Cardiac muscle cell (in vitro differentiated cells and primary cell): Measurements from ENCODE around the gene RPS19BP1. TPM values are rescaled to one million over a fixed set of nuclear protein-coding genes. Genes with fewer than 3 reads are reported as not detected.

Experiments
- DNase-seq, 2 donors: peaks; one replicate each; pipeline versions ENCODE4 v3.0.0 to v3.0.0-alpha.2; 2010 to 2017; ENCODE audit warnings: low read depth in 1 of 2, low spot score in 1 of 2
- H3K27ac ChIP-seq: fragments of 200-600 bp; sonication (generic); 2 replicates; pipeline ENCODE4 v1.5.1; 2016
- H3K27me3 ChIP-seq: fragments of 200-600 bp; sonication (generic); 2 replicates; pipeline ENCODE4 v1.6.0; 2016; ENCODE audit warnings: control low read depth
- H3K36me3 ChIP-seq: fragments of 200-600 bp; sonication (generic); 2 replicates; pipeline ENCODE4 v1.5.1; 2016; ENCODE audit warnings: control low read depth
- H3K4me1 ChIP-seq: fragments of 200-600 bp; sonication (generic); 2 replicates; pipeline ENCODE4 v1.8.1; 2017; ENCODE audit warnings: low read depth, mild to moderate bottlenecking, mixed run types
- H3K4me3 ChIP-seq: fragments of 200-600 bp; sonication (generic); 2 replicates; pipeline ENCODE4 v1.5.1; 2016; ENCODE audit warnings: mild to moderate bottlenecking
- H3K9me3 ChIP-seq: fragments of 200-600 bp; sonication (generic); 2 replicates; pipeline ENCODE4 v1.5.1; 2017; ENCODE audit warnings: low read depth, mild to moderate bottlenecking, control low read depth
- polyA plus RNA-seq: library from polyadenylated mRNA; unstranded; fragments of >200 nt; fragmentation: Nextera tagmentation; extraction: Ambion mirVana; gene quantifications from 2 replicates; pipeline ENCODE4 v1.2.1, GENCODE V29; 2016
- total RNA-seq: library from RNA; depleted of rRNA; stranded (reverse); fragments of >200 nt; gene quantifications from 2 replicates; pipeline ENCODE4 v1.2.3, GENCODE V29; 2016
- TF ChIP-seq, protein P1 (sequence below): IDR thresholded peaks from 2 replicates; pipeline ENCODE4 v1.5.1; 2012; ENCODE audit warnings: low read depth, mild to moderate bottlenecking, low read length

Gene RPS19BP1
- total and polyA plus RNA-seq, 2 experiments from 2014 or later = 144 to 150 TPM

DNA sequence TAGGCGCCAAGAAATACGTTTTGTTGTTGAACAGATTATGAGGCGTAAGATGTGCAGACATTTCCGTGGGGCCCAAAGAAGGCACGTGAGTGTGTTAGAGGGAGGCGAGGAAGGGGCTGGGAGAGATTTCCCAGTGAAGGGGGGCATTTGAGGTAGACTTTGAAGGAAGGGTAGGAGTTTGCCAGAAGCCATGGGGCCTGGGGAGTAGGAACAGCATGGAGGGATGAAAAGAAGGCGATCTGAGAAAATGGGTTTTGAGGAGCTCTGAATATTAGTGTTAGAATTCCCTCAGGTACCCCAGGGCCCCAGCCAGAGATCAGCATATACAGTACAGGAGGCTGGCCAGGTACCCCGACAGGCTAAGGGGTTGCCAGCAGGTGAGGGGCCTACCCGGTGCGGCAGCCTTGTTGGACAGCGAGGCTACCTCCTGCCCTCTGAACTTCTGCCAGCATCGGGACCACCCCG lies 30.9 kb downstream of the RPS19BP1 start:
- Histone ChIP-seq H3K9me3 (no peaks in the 10 kb centered on the region), H3K27me3 (no peaks in the 10 kb centered on the region), H3K27ac (peak overlapping the region; percentile 39), H3K36me3 (peaks cover 27% of the 10 kb centered on the region), H3K4me3 (peak overlapping the region; percentile 64), H3K4me1 (peaks cover 24% of the 10 kb centered on the region)
- DNase-seq = no peak
- TF ChIP-seq, protein P1, sequence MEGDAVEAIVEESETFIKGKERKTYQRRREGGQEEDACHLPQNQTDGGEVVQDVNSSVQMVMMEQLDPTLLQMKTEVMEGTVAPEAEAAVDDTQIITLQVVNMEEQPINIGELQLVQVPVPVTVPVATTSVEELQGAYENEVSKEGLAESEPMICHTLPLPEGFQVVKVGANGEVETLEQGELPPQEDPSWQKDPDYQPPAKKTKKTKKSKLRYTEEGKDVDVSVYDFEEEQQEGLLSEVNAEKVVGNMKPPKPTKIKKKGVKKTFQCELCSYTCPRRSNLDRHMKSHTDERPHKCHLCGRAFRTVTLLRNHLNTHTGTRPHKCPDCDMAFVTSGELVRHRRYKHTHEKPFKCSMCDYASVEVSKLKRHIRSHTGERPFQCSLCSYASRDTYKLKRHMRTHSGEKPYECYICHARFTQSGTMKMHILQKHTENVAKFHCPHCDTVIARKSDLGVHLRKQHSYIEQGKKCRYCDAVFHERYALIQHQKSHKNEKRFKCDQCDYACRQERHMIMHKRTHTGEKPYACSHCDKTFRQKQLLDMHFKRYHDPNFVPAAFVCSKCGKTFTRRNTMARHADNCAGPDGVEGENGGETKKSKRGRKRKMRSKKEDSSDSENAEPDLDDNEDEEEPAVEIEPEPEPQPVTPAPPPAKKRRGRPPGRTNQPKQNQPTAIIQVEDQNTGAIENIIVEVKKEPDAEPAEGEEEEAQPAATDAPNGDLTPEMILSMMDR = no peak

DNA sequence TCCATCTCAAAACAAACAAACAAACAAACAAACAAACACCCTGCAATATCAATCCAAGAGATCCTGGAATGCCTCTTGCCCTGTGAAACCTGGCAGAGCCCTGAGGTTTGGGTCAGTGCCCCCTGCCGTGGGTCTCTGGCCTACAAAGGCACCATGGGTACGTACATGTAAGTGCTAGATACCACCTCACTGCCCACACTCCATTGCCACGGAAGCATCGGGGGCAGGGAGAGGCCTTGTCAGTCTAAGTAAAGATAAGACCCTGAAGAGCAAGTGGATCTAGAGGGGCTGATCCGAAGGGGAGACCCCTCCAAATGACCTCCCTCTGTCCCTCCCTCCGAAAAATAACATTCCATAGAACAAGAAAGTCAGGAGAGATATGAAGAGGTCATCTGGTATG lies 32.4 kb downstream of the RPS19BP1 start:
- TF ChIP-seq, protein P1 = no peak
- Histone ChIP-seq H3K36me3 (peaks cover 11% of the 10 kb centered on the region), H3K4me3 (no peak overlapping the region), H3K9me3 (no peaks in the 10 kb centered on the region), H3K27ac (peak overlapping the region; percentile 39), H3K27me3 (no peaks in the 10 kb centered on the region), H3K4me1 (peaks cover 24% of the 10 kb centered on the region)
- DNase-seq = no peak

DNA sequence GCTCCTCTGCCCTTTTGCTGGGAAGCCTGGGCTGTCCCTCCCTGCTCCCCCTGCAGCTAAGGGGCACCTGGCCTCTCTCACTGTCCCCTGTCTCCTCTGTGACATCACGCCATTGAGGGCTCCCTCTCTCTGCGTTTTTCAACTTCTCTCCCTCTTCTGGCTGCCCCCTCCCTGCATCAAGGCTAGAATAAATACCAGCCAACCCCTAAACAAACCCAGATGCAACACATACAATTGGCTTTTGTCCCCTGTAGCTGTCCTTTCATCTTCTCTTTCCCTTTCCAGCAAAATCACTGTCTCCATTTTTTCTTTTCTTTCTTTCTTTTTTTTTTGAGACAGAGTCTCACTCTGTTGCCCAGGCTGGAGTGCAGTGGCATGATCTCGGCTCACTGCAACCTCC lies 33.7 kb downstream of the RPS19BP1 start:
- Histone ChIP-seq H3K27ac (peak overlapping the region; percentile 4), H3K36me3 (no peaks in the 10 kb centered on the region), H3K4me1 (peaks cover 24% of the 10 kb centered on the region), H3K9me3 (no peaks in the 10 kb centered on the region), H3K27me3 (no peaks in the 10 kb centered on the region), H3K4me3 (no peak overlapping the region)
- TF ChIP-seq, protein P1 = no peak
- DNase-seq = no peak

DNA sequence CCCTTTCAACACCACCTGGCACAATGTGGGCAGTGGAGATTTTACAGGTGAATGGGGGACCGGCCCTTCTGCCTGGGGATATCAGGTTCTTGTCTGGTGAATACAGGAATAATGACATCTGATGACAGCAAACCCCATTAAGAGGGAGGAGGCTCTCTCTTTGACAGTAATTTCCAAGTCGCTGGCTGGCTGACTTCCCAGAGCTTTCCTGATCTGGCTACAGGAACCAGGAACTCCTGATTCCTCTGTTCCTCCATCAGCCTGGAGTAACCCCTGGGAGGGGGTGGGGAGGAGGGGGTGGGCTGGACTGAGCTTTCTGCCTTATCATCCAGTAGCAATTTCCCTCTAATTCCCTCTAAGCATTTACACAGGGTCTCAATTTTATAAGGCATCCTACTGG lies 34.2 kb downstream of the RPS19BP1 start:
- Histone ChIP-seq H3K27ac (peak overlapping the region; percentile 4), H3K4me1 (peaks cover 24% of the 10 kb centered on the region), H3K9me3 (no peaks in the 10 kb centered on the region), H3K36me3 (no peaks in the 10 kb centered on the region), H3K27me3 (no peaks in the 10 kb centered on the region), H3K4me3 (no peak overlapping the region)
- TF ChIP-seq, protein P1 = no peak
- DNase-seq = peak in 1 of 2 donors; percentile 19

DNA sequence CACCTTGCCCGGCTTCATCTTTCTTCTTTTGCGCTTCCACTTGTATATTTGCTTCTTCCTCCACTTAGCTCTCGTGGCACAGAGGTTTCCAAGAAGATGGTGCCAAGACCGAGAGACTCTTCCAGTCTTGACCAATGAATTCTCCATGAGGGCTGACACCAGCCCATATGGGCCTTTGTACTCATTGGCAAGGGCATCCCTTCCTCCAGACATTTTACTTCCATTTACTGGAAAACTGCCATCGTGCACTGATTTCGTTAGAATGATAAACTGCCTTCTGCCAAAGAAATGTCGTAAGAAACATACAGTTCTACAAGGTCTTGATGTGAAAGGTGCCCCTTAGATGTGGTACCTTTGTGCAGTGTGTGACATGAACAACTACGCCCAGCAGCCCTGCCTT lies 35.1 kb downstream of the RPS19BP1 start:
- Histone ChIP-seq H3K4me1 (peaks cover 24% of the 10 kb centered on the region), H3K36me3 (no peaks in the 10 kb centered on the region), H3K27ac (no peak overlapping the region), H3K4me3 (no peak overlapping the region), H3K9me3 (no peaks in the 10 kb centered on the region), H3K27me3 (no peaks in the 10 kb centered on the region)
- TF ChIP-seq, protein P1 = no peak
- no peak for DNase-seq
